HUES64 (cell line): ENCODE measurements around the gene ERBB2.
"Not testable (repeated sequence)": the region's sequence is repeated elsewhere in the genome, so short reads cannot be mapped to it uniquely, and the experiment has no call there.

ENCODE experiments used
- H3K27ac ChIP-seq: 2 replicates; pipeline ENCODE4 v1.7.0; 2013; ENCODE audit warnings: low read depth, low read length, inconsistent platforms
- H3K27me3 ChIP-seq: 2 replicates; pipeline ENCODE4 v1.6.1; 2013; ENCODE audit warnings: mild to moderate bottlenecking, low read length; ENCODE audit not compliant: insufficient read depth
- H3K36me3 ChIP-seq: 2 replicates; pipeline ENCODE4 v1.6.1; 2013; ENCODE audit warnings: mild to moderate bottlenecking, low read length; ENCODE audit not compliant: insufficient read depth
- H3K4me1 ChIP-seq: 2 replicates; pipeline ENCODE4 v1.6.1; 2013; ENCODE audit warnings: mild to moderate bottlenecking, low read length, moderate library complexity; ENCODE audit not compliant: insufficient read depth
- H3K4me3 ChIP-seq: 2 replicates; pipeline ENCODE4 v1.5.1; 2013; ENCODE audit warnings: mild to moderate bottlenecking, low read length, moderate library complexity
- H3K9ac ChIP-seq: 2 replicates; pipeline ENCODE4 v1.6.1; 2013; ENCODE audit warnings: mild to moderate bottlenecking, low read depth, low read length
- H3K9me3 ChIP-seq: 2 replicates; pipeline ENCODE4 v1.6.1; 2013; ENCODE audit warnings: low read depth, low read length; ENCODE audit not compliant: insufficient read depth
- whole genome bisulfite sequencing: fragments of 150-250, 120-280 bp; methylation state at CpG from one replicate; pipeline ENCODE4 v1.1.7; 2013; ENCODE audit warnings: missing lambda C conversion rate; 5-methylcytosine and 5-hydroxymethylcytosine counted together

The ERBB2 gene

GRCh38 chr17:39722104-39722503, 22.2 kb downstream of the ERBB2 start:
- Histone ChIP-seq H3K4me1 (no peaks in the 10 kb centered on the region), H3K9me3 (no peaks in the 10 kb centered on the region), H3K9ac (no peak overlapping the region), H3K36me3 (peaks cover 77% of the 10 kb centered on the region), H3K27me3 (no peaks in the 10 kb centered on the region), H3K27ac (no peak overlapping the region), H3K4me3 (no peak overlapping the region)
- WGBS: 96% methylated on average over 6 of the region's 6 CpGs

DNA sequence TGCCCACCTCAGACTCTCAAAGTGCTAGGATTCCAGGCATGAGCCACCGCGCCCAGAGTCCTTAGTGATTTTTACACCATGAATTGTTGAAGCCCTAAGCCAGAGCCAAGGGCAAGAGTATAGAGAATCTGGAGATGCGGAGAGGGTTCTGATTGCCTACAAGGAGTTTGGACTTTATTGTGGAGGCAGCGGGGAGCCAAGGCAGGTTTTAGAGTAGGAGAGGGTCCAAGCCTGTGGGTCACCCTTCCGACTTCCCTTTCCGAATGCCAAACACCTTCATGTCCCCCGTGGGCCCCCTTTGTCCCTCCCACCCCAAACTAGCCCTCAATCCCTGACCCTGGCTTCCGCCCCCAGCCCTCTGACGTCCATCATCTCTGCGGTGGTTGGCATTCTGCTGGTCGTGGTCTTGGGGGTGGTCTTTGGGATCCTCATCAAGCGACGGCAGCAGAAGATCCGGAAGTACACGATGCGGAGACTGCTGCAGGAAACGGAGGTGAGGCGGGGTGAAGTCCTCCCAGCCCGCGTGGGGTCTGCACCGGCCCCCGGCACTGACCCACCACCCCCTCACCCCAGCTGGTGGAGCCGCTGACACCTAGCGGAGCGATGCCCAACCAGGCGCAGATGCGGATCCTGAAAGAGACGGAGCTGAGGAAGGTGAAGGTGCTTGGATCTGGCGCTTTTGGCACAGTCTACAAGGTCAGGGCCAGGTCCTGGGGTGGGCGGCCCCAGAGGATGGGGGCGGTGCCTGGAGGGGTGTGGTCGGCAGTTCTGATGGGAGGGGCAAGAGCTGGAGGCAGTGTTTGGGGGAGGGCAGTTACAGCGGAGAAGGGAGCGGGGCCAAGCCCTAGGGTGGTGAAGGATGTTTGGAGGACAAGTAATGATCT, 23.3 kb downstream of the ERBB2 start:
- Histone ChIP-seq H3K4me3 (no peak overlapping the region), H3K27me3 (no peaks in the 10 kb centered on the region), H3K9me3 (no peaks in the 10 kb centered on the region), H3K36me3 (peaks cover 77% of the 10 kb centered on the region), H3K4me1 (no peaks in the 10 kb centered on the region), H3K27ac (no peak overlapping the region), H3K9ac (no peak overlapping the region)
- WGBS: 82% methylated on average over 34 of the region's 34 CpGs

DNA sequence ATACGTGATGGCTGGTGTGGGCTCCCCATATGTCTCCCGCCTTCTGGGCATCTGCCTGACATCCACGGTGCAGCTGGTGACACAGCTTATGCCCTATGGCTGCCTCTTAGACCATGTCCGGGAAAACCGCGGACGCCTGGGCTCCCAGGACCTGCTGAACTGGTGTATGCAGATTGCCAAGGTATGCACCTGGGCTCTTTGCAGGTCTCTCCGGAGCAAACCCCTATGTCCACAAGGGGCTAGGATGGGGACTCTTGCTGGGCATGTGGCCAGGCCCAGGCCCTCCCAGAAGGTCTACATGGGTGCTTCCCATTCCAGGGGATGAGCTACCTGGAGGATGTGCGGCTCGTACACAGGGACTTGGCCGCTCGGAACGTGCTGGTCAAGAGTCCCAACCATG, 24.9 kb downstream of the ERBB2 start:
- peaks cover 68% of the 10 kb centered on the region for H3K36me3 ChIP-seq
- 98% methylated on average over 13 of the region's 13 CpGs for WGBS
- H3K4me3 ChIP-seq: no peak overlapping the region
- H3K27me3 ChIP-seq: no peaks in the 10 kb centered on the region
- no peak overlapping the region for H3K9ac ChIP-seq
- H3K4me1 ChIP-seq: no peaks in the 10 kb centered on the region; the same call in none of the 2 replicates
- H3K9me3 ChIP-seq: no peaks in the 10 kb centered on the region
- no peak overlapping the region for H3K27ac ChIP-seq

- not testable (repeated sequence) for H3K9me3 ChIP-seq, H3K27me3 ChIP-seq, H3K27ac ChIP-seq, H3K9ac ChIP-seq, H3K4me1 ChIP-seq, H3K4me3 ChIP-seq
- peaks cover 60% of the 10 kb centered on the region for H3K36me3 ChIP-seq
- no CpG with 5 or more reads among the region's 1 CpG for WGBS
Measured at GRCh38 chr17:39725923-39726322, 26.1 kb downstream of the ERBB2 start.

GRCh38 chr17:39726617-39727016, 26.8 kb downstream of the ERBB2 start:
- Histone ChIP-seq H3K4me3 (no peak overlapping the region), H3K4me1 (no peaks in the 10 kb centered on the region; the same call in none of the 2 replicates), H3K9me3 (no peaks in the 10 kb centered on the region), H3K27ac (no peak overlapping the region), H3K9ac (no peak overlapping the region), H3K27me3 (no peaks in the 10 kb centered on the region), H3K36me3 (peaks cover 57% of the 10 kb centered on the region)
- 95% methylated on average over 9 of the region's 9 CpGs for WGBS

- H3K9ac ChIP-seq: no peak overlapping the region
- no peaks in the 10 kb centered on the region for H3K27me3 ChIP-seq
- WGBS: 96% methylated on average over 10 of the region's 10 CpGs
- H3K9me3 ChIP-seq: no peaks in the 10 kb centered on the region
- no peak overlapping the region; the same call in 1 of the 2 replicates for H3K27ac ChIP-seq
- no peaks in the 10 kb centered on the region; the same call in none of the 2 replicates for H3K4me1 ChIP-seq
- H3K36me3 ChIP-seq: peaks cover 51% of the 10 kb centered on the region
- no peak overlapping the region for H3K4me3 ChIP-seq
Measured at GRCh38 chr17:39727556-39727955, 27.7 kb downstream of the ERBB2 start.

DNA sequence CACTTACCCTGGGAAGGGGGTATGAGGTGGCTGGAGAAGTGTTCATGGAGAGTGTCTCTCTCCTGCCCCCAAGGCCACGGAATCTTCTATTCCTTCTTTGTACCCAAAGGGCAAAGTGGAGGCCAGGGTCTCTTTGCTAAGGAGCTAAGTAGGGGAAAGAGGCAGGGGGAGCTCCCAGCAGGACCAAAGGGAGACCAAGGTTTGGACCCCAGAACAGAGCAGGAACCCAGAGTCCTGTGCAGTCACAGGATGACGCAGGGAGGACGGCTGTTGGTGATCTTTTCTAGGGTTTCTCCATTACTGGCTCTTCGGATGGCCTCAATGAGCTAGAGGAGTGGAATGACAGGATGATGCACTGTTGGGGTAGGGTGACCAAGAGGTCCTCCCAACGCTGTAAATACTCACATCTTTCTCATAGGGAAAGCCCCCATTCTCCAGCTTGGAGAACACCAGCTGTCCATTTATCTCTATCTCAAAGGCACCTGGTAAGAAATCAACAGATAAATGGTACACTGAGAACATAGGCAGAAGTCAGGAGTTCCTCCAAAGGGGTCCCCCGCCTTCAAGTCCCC, 29.5 kb downstream of the ERBB2 start:
- Histone ChIP-seq H3K4me3 (peak overlapping the region; percentile 71), H3K27me3 (no peaks in the 10 kb centered on the region), H3K9me3 (no peaks in the 10 kb centered on the region), H3K27ac (peak overlapping the region; percentile 72; the same call in 1 of the 2 replicates), H3K4me1 (no peaks in the 10 kb centered on the region; the same call in none of the 2 replicates), H3K9ac (peak overlapping the region; percentile 75), H3K36me3 (peaks cover 45% of the 10 kb centered on the region)
- 81% methylated on average over 6 of the region's 6 CpGs for WGBS

DNA sequence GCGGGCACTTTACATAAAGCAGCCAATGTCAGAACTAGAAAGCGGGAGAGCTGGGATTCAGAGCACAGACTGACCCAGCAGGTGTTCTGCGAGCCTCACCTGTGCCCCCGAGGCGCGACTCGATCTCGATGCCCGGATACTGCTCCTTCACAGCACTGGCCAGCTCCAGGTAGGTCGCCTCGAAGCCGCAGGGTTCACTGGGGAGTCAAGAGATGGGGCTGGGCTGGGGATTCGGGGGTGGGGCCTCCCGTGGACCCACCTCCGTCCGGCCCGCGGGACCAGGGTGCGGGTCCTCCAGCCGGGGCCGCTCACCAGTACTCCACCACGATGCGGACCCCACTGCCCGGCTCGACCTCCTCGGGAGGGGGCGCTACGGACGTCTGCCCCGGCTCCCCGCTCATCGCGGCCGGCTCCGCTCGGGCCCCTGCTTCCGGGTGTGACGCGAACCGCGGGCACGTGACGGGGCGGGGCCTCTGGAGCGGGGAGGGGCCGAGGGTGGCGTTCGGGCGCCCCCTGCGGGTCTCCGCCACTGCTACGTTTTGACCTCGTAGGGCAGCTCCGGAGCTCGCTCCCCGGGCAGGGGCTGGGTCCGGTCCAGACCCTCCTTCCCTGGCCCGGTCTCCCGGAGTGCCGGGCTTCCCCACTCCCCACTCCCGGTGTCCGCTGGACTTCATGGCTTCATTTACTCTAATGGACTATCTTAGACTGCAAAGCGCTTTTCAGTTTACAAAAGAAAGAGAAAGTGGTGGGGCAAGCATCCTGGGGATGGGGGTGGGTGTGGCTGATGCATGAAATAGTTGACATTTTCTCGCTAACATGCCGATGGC, 30.4 kb downstream of the ERBB2 start, which contains the start of gene MIEN1:
TSS of gene MIEN1 (minus strand) at position 438 of the 827 bp plus-strand sequence. CDS start at position 401, 37 bp downstream.
- peaks cover 35% of the 10 kb centered on the region for H3K36me3 ChIP-seq
- H3K9me3 ChIP-seq: no peaks in the 10 kb centered on the region
- peak within 1 kb of the TSS; percentile 72 for H3K27ac ChIP-seq
- WGBS: 2% methylated on average over 65 of the region's 65 CpGs
- no peaks in the 10 kb centered on the region; the same call in none of the 2 replicates for H3K4me1 ChIP-seq
- no peaks in the 10 kb centered on the region for H3K27me3 ChIP-seq
- peak within 1 kb of the TSS; percentile 75 for H3K9ac ChIP-seq
- peak within 1 kb of the TSS; percentile 71 for H3K4me3 ChIP-seq

DNA sequence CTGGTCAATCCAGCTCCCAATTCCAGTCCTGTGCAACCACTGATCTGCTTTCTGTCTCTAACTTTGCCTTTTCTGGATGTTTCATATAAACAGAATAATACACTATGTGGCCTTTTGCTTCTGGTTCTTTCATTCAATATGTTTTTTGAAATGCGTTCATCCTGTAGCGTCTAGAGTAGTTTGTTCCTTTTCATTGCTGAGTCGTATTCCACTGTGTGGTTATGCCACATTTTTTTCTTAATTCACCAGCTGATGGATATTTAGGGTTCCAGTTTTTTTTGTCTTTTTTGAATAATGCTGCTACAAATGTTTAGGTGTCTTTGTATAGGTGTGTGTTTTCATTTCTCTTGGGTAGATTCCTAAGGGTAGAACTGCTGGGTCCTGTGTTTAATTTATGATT, 32.7 kb downstream of the ERBB2 start:
- 98% methylated on average over 3 of the region's 3 CpGs for WGBS
- no peaks in the 10 kb centered on the region for H3K27me3 ChIP-seq

GRCh38 chr17:39735882-39736281, 36.0 kb downstream of the ERBB2 start:
- peaks cover 10% of the 10 kb centered on the region for H3K4me1 ChIP-seq
- no peaks in the 10 kb centered on the region for H3K9me3 ChIP-seq
- peaks cover 5% of the 10 kb centered on the region; the same call in 1 of the 2 replicates for H3K27me3 ChIP-seq
- no peaks in the 10 kb centered on the region for H3K36me3 ChIP-seq
- no peak overlapping the region for H3K9ac ChIP-seq
- WGBS: 86% methylated on average over 2 of the region's 2 CpGs
- no peak overlapping the region for H3K4me3 ChIP-seq
- H3K27ac ChIP-seq: no peak overlapping the region

More for the DNA sequence above, 32.7 kb downstream of the ERBB2 start:
- no peak overlapping the region for H3K9ac ChIP-seq
- no peak overlapping the region for H3K27ac ChIP-seq
- H3K36me3 ChIP-seq: peaks cover 12% of the 10 kb centered on the region
- H3K4me1 ChIP-seq: no peaks in the 10 kb centered on the region; the same call in none of the 2 replicates
- no peaks in the 10 kb centered on the region for H3K9me3 ChIP-seq
- H3K4me3 ChIP-seq: no peak overlapping the region
